Cerebellar cortex (tissue), 1 donor: ENCODE measurements around the gene BACH2.
"Not testable (repeated sequence)": the region's sequence is repeated elsewhere in the genome, so short reads cannot be mapped to it uniquely, and the experiment has no call there.

ENCODE experiments used
- DNase-seq: peaks from one replicate; pipeline ENCODE4 v3.0.0-alpha.2; 2015; ENCODE audit warnings: low spot score

Gene BACH2

DNA sequence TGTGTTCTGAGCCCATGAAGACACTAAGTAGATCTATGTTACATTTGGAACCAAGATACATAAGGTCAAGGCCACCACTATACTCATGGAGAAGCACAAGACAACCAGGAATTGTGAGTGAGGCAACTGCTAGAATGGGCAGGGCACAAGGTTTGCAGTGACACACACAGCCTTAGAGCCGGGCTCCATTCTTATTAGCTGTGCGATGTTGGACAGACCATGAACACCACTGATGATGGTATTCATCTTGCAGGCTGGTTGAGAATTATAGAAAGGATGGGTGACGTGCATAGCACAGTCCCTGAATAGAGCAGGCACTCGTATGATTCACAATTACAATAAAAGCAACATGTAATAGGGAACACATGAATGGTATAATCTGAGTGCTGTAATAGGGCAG lies 229.9 kb downstream of the BACH2 start:
- no peak for DNase-seq

DNA sequence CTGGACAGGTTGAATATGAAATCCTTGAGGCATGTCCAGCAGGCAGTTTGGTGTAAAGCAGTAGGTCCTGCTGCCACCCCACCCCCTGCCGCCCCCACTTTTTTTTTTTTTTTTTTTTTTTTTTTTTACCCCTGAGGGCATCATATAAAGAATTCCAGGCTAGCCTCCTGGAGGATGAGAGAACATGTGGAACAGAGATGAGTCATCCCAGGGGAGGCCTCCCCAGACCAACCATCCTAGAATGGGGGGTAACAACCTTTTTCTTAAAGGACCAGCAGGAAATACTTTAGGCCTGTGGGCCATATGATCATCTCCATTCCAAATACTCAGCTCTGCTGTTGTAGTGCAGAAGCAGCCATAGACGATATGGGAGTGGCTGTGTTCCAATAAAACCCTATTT lies 231.5 kb downstream of the BACH2 start:
- no peak for DNase-seq

DNA sequence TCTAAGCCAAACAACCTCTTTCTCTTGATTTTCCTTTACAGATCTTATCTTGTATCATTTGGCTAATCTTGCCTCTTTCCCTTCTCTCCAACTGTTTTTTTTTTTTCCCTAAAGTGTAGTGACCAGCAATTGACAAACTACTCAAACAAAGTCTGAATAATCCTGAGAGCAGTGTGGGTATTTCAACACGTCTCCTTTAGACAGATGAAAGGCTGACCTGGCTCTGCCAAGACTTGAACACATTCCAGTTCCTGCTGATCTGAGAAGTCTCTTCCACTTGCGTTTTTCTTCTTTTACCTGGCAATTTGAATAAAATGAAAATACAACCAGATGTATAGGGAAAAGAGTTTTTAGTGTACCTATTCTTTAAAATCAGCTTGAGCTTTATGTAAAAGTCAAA lies 234.0 kb downstream of the BACH2 start:
- DNase-seq, result peak; percentile 49

DNA sequence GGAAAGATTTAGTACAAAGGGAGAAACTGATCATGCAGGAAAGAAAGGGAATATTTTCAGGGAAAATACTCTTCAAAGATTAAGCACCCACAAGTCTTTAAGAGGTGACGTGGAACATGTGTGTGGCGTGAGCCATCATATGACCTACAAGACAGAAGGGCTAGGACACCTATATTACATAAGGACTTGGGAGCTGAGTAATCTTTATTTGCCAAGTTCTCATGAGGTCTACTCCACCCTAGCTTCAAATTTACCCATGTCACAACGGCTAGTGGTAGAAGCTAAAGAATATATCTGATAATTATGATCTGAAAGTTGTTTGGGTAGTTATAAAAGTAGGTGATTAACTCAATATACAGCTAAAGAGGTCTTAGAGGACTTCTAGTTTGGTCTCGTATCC lies 234.6 kb downstream of the BACH2 start:
- no peak for DNase-seq

DNA sequence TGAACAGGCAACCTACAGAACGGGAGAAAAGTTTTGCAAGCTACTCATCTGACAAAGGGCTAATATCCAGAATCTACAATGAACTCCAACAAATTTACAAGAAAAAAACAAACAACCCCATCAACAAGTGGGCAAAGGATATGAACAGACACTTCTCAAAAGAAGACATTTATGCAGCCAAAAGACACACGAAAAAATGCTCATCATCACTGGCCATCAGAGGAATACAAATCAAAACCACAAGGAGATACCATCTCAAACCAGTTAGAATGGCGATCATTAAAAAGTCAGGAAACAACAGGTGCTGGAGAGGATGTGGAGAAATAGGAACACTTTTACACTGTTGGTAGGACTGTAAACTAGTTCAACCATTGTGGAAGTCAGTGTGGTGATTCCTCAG lies 237.5 kb downstream of the BACH2 start:
- DNase-seq, result not testable (repeated sequence)

DNA sequence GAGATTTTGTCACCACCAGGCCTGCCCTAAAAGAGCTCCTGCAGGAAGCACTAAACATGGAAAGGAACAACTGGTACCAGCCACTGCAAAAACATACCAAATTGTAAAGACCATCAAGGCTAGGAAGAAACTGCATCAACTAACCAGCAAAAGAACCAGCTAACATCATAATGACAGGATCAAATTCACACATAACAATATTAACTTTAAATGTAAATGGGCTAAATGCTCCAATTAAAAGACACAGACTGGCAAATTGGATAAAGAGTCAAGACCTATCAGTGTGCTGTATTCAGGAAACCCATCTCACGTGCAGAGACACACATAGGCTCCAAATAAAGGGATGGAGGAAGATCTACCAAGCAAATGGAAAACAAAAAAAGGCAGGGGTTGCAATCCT lies 240.7 kb downstream of the BACH2 start:
- DNase-seq, result not testable (repeated sequence)

DNA sequence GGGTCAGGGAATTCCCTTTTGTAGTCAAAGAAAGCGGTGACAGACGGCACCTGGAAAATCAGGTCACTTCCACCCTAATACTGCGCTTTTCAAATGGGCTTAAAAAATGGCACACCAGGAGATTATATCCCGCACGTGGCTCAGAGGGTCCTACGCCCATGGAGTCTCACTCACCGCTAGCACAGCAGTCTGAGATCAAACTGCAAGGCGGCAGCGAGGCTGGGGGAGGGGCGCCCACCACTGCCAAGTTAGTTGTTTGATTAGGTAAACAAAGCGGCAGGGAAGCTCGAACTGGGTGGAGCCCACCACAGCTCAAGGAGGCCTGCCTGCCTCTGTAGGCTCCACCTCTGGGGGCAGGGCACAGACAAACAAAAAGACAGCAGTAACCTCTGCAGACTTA lies 242.4 kb downstream of the BACH2 start:
- not testable (repeated sequence) for DNase-seq

DNA sequence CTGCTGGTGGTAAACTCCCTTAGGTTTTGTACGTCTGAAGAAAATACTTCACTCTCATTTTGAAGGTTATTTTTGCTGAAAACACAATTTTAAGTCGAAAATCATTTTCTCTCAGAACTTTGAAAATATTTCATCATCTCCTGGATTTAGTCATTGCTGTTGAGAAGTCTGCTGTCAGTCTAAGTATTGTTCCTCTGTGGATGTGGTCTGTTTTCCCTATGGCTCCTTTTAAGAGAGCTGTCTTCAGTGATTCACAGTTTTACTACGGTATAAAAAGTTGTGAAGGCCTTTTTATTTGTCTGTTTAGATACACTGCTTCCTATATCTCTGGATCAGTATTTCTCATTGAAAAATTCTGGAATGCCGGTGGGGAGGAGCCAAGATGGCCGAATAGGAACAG lies 243.0 kb downstream of the BACH2 start:
- no peak for DNase-seq

DNA sequence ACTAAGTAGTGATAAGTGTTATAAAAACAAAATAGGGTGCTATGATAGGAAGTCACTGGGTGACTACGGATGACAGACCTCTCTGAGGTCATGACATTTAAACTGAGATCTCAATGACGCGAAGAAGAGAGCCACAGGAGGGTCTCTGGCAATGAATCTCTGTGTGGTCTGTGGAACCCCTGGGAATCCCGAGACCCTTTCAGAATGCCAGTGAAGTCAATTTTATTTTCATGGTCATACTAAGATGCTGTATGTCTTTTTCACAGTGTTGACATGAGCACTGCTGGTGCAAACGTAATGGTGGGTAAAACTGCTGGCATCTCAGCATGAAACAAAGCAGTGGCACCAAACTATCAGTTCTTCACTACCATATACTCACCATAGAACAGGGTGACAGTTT lies 247.3 kb downstream of the BACH2 start:
- no peak for DNase-seq

DNA sequence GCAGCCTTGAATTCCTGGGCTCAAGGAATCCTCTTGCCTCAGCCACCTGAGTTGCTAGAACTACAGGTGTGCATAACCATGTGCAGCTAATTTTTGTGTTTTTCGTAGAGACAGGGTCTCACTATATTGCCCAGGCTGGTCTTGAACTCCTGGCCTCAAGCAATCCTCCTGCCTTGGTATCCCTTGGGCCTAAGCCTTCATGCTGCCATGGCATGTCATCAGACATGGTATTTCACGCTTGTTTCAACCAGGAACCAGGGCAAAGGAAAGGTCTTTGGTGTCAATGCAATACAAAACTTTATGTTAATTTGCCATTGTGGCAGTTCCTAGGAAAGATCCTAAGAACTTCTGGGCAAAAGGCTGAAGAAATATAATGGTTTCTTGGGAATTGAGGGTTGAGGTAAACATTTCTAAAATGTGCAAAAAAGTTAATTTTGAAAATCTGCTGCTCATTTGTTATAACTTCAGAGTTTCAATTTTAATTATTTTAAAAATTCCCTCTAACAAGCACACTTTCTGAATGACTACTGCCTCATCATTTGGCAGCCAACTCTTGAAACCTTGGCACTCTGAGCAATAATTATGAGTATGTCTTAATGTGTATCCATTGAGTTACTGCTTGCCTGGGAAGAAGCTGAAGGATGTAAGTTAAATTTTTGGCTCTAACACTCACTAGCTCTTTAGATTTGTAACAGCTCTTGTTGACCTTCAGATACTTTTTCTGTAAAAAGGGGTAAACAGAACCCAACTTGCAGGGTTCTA lies 248.3 kb downstream of the BACH2 start:
- no peak for DNase-seq

DNA sequence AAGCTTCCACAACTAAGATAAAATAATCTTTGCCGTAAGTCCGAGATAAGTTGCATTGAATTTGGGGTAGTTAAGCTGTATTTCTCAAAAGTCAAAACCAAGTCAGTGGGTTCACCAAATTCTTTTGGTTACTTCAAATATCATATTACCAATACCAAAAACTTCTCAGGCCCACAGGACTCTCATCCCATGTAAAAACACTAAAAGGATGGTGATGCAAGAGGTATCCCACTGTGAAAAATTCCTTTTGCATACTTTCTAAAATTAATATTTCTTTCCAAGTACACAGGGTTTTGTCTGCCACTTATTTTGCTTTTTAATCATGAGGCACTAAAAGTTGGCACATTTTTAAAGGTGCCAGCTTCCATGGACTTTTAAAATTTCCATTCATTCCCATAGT lies 251.1 kb downstream of the BACH2 start:
- DNase-seq, result no peak

DNA sequence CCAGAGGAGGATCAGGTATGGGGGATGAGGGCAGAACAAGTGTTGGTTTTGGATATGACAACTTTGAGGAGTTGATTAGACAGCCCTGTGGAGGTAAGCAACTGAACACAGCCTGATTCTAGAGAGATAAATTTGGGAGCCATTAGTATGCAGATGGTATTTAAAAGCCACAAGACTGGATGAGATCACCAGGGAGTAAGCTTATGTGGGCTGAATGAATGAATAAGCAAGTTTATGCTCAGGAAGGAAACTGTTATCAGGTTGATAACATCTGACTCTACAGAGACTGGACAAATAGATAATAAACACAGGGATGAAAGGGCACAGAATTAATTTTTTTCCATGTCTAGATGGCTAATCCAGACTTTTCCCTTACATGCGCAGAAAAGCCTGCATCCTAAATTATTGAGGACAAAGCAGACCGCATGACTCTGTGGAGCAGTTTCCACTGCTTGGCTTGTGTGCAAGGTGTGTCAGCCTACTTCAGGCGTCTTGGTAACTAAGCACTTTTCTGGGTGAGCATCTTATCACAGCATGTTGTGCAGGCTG lies 251.7 kb downstream of the BACH2 start:
- DNase-seq, result no peak

DNA sequence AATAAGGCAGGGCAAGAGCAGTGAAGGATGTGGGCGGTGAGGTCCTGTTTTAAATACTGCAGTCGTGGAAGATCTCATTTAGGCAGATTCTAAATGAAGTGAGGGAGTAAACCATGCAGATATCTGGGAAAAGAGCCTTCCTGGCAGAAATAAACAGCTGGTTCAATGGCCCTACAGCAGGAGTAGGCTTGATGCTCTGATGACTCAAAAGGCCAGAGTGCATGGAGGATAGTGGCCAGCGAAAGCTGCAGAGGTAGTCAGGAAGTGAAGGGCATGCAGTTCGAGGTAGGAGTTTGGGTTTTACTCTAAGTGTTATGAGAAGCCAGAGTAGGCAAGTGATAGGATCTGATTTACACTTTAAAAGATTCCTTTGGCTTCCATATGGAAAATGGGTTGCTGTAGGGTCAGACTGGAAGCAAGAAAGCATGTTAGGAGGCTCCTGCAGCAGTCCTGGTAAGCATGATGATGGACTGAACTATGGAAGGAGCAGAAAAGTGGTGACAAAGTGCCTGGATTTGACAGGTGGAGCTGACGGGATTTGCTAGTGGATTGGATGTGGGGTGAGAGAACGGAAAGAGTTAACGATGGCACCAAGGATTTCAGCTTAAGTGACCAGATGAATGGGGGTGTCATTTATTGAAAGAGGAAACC lies 252.3 kb downstream of the BACH2 start:
- DNase-seq, result no peak

DNA sequence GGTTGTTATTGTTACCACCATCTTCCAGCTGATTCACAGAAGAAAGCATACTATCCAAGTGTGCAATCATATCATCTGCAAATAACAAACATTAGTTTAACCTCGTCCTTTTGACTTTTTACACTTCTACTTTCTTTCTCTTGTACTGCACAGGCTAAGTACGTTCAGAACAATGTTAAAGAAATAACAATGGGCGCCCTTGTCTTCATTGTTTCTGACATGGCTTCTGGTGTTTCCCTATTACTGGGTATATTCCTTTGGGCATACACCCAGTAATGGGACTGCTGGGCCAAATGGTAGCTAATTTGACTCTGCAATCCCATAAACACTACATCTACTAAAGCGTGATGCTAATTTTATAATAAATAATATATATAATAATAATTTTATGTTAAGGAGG lies 255.7 kb downstream of the BACH2 start:
- DNase-seq, result no peak

DNA sequence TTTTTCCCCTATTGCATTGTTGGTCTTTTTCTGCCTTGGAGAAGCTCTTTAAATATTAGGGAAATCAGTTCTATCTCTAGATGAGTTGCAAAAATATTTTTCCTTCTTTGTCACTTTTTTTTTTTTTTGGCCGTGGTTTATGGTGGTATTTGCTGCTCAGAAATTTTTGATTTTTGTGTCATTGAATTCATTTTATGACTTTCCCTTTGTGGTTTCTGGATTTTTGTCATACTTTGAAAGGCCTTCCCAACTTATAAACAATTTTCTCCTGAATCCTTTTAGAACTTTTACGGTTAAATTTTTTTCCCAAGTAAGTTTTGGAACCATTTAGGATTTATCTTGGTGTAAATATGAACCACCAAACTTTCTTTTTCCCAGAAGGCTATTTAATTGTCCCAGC lies 256.7 kb downstream of the BACH2 start:
- DNase-seq, result no peak

DNA sequence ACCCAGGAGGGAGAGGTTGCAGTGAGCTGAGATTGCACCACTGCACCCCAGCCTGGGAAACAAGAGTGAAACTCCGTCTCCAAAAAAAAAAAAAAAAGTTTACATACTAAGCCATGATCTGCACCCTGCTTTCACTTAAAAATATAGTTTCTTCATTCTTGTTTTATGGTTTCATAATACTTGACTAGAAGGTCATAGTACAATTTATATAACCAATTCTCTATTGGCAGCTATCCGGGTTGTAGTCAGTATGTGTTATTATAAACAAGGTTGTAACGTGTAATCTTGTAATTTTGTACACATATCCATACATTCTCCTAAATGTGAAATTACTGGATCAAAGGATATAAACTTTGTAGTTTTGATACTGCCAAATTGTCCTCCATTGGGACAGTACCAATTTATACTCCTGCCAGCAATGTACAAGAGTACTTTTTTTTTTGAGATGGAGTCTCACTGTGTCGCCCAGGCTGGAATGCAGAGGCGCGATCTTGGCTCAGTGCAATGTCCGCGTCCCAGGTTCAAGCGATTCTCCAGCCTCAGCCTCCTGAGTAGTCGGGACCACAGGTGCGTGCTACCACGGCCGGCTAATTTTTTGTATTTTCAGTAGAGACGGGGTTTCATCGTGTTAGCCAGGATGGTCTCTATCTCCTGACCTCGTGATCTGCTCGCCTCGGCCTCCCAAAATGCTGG lies 257.5 kb downstream of the BACH2 start:
- DNase-seq, result no peak

DNA sequence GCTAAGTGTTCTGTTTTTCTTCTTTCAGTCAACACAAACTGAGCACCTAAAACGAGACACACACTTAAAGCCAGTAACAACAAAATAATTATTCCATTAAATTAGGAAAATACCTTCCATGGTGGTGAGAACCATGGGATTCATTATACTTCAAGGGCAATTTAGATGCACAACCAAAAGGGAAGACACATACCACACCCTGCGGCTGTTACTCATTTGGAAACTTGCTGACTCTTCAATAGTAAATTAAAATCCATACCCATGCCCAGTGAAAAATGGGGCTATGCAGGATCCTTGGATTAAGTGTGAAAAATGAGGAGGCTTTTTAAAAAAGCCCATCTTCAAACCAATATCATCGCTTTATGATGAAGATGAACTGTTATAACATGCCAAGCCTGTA lies 259.7 kb downstream of the BACH2 start:
- DNase-seq, result no peak

DNA sequence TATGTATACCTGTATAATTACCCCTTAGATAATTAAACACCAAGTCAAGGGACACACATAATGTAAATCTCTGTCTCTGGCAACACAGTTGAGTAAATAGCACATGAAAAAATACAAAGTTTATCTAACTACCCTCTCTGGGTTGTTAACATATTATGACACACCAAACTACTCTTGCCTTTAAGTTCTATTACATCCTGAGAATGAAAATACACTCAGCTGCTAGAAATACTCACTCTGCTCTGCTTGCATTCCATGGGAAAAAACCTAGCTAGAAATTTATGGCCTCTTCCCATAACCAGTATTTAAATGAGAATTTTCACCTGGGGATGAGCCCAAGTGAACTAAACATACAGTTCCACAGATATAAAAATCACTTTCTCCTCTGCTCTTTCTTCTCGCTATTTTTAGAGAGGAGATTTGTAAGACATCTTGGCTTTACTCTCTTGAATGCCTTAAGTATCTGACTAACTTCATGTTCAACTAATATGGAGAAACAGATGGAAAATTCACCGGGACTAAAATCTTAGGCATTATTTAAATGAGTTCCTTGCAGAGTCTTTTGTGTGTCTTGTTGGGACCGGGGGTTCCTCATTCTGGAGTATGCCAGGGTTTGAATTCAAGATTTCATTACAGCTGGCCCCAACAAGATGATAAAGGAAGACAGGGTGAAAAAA lies 261.5 kb downstream of the BACH2 start:
- DNase-seq, result no peak

DNA sequence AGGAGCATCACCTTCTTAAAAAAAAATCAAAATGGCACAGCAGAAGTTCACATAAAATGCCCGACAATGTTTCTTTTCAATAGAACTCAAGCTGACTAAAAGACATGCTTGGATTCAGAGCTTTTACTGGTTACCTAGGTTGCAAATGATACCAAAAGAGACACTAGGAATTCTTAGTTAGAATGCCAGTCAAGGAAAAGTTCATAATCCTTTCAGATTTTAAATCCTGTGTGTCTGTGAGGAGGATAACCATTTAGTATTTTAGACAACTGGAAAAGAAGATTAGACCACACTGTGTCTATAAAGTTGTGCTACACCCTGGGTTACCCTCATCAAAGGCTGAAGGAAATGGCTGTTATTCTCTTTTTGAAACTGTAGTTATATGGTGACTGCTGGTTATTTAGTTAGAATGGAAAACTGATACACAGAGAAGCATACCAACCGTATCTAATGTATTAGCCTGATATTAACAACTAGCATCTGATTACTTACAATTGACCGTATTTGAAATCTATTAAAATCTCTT lies 262.8 kb downstream of the BACH2 start:
- no peak for DNase-seq

DNA sequence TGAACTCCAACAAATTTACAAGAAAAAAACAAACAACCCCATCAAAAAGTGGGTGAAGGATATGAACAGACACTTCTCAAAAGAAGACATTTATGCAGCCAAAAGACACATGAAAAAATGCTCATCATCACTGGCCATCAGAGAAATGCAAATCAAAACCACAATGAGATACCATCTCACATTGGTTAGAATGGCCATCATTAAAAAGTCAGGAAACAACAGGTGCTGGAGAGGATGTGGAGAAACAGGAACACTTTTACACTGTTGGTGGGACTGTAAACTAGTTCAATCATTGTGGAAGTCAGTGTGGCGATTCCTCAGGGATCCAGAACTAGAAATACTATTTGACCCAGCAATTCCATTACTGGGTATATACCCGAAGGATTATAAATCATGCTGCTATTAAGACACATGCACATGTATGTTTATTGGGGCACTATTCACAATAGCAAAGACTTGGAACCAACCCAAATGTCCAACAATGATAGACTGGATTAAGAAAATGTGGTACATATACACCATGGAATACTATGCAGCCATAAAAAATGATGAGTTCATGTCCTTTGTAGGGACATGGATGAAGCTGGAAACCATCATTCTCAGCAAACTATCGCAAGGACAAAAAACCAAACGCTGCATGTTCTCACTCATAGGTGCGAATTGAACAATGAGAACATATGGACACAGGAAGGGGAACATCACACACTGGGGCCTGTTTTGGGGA lies 264.0 kb downstream of the BACH2 start:
- DNase-seq, result not testable (repeated sequence)

DNA sequence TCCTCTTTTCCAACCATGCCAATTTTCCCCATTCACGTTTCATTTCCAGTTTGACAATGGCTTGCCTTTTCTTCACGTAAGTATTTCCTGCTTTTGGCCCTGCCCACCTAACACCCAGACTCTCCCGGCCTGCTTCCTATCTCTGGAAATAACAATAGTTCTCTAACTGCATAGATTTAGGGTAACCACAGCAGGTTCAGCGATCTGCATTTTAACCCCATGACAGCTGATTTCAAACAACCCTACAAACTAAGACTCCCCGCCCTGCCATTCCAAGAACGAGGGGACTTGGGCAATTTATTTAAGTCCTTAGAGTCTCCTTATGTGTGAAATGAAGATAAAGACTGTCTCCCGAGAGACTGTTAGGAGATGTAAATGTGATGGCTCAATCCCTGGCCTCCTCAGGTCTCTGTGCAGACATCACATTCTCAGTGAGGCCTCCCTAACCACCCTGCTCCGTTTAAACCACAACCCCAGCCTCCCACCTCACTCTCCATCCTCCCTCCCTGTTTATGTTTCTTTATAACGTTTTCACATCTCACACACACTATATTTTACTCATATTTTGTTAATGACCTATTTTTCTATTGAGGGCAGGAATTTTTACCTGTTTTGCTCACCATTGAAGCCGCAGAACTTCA lies 267.5 kb downstream of the BACH2 start:
- no peak for DNase-seq
